Measurements from ENCODE around the gene GFI1B. TPM values are rescaled to one million over a fixed set of nuclear protein-coding genes. Genes with fewer than 3 reads are reported as not detected.
"Not testable (repeated sequence)": the region's sequence is repeated elsewhere in the genome, so short reads cannot be mapped to it uniquely, and the experiment has no call there.

GFI1B gene
- total RNA-seq, 2 experiments from 2014 or later, result 0.19 TPM; not detected in 1

GRCh38 chr9:132946211-132946610, 32.3 kb upstream of the GFI1B start:
- ATAC-seq (no peak), DNase-seq (no peak)
- Mint-ChIP-seq H3K4me3 (no peak overlapping the region), H3K36me3 (ENCODE audit: low read depth) (no peaks in the 10 kb centered on the region), H3K27me3 (no peaks in the 10 kb centered on the region), H3K4me1 (peaks cover 31% of the 10 kb centered on the region), H3K9me3 (ENCODE audit: low read depth) (no peaks in the 10 kb centered on the region), H3K27ac (no peak overlapping the region)
- CTCF ChIA-PET, result interaction anchor here (0.6 to 1.3 kb wide), 4 partner anchors 16 to 95 kb away, joined by 3 read pairs; partner anchors contain the start of gene GTF3C5
- POLR2A ChIA-PET, result no interaction called here
- intact Hi-C loops (cut with DNase I, micrococcal nuclease), result no loop called here

GRCh38 chr9:132946631-132947295, 31.7 kb upstream of the GFI1B start:
- Mint-ChIP-seq H3K27ac (no peak overlapping the region), H3K9me3 (ENCODE audit: low read depth) (no peaks in the 10 kb centered on the region), H3K27me3 (no peaks in the 10 kb centered on the region), H3K36me3 (ENCODE audit: low read depth) (no peaks in the 10 kb centered on the region), H3K4me1 (peaks cover 26% of the 10 kb centered on the region), H3K4me3 (no peak overlapping the region)
- DNase-seq (no peak), ATAC-seq (no peak)
- ChIA-PET POLR2A (no interaction called here), CTCF (interaction anchor here (0.6 to 1.1 kb wide), 4 partner anchors 25 to 96 kb away, joined by 3 to 4 read pairs (median 3); partner anchors contain the start of gene GTF3C5)
- intact Hi-C loops (cut with DNase I, micrococcal nuclease), result no loop called here

- DNase-seq, result no peak
- no peak for ATAC-seq
- CTCF ChIA-PET, result no interaction called here
- no peak overlapping the region for H3K4me3 Mint-ChIP-seq
- H3K9me3 Mint-ChIP-seq (ENCODE audit: low read depth), result no peaks in the 10 kb centered on the region
- H3K4me1 Mint-ChIP-seq, result peaks cover 18% of the 10 kb centered on the region
- no peaks in the 10 kb centered on the region for H3K36me3 Mint-ChIP-seq (ENCODE audit: low read depth)
- POLR2A ChIA-PET, result no interaction called here
- H3K27ac Mint-ChIP-seq, result no peak overlapping the region
- intact Hi-C loops (cut with DNase I, micrococcal nuclease), result no loop called here
- H3K27me3 Mint-ChIP-seq, result no peaks in the 10 kb centered on the region
These were observed 30.7 kb upstream of the GFI1B start for GRCh38 chr9:132947756-132948155.

GRCh38 chr9:132948482-132949050, 29.9 kb upstream of the GFI1B start:
- Mint-ChIP-seq H3K27ac (no peak overlapping the region), H3K27me3 (no peaks in the 10 kb centered on the region), H3K4me1 (peaks cover 10% of the 10 kb centered on the region), H3K36me3 (ENCODE audit: low read depth) (no peaks in the 10 kb centered on the region), H3K4me3 (no peak overlapping the region), H3K9me3 (ENCODE audit: low read depth) (no peaks in the 10 kb centered on the region)
- ChIA-PET POLR2A (no interaction called here), CTCF (interaction anchor here (0.7 kb wide), 1 partner anchor 29 kb away, joined by 4 read pairs; no protein-coding TSS in a partner anchor)
- intact Hi-C loops (cut with DNase I, micrococcal nuclease), result no loop called here
- ATAC-seq (no peak), DNase-seq (no peak)

- Mint-ChIP-seq H3K4me1 (peaks cover 7% of the 10 kb centered on the region), H3K36me3 (ENCODE audit: low read depth) (no peaks in the 10 kb centered on the region), H3K27me3 (no peaks in the 10 kb centered on the region), H3K27ac (no peak overlapping the region), H3K4me3 (no peak overlapping the region), H3K9me3 (ENCODE audit: low read depth) (no peaks in the 10 kb centered on the region)
- ATAC-seq, result no peak
- POLR2A ChIA-PET, result no interaction called here
- intact Hi-C loops (cut with DNase I, micrococcal nuclease), result no loop called here
- CTCF ChIA-PET, result interaction anchor here (0.9 kb wide), 1 partner anchor 22 kb away, joined by 3 read pairs; no protein-coding TSS in a partner anchor
- no peak for DNase-seq
These were observed 28.8 kb upstream of the GFI1B start for GRCh38 chr9:132949709-132950108.

- Mint-ChIP-seq H3K4me3 (no peak overlapping the region), H3K4me1 (no peaks in the 10 kb centered on the region), H3K27ac (no peak overlapping the region), H3K36me3 (ENCODE audit: low read depth) (no peaks in the 10 kb centered on the region), H3K27me3 (peaks cover 10% of the 10 kb centered on the region), H3K9me3 (ENCODE audit: low read depth) (peaks cover 8% of the 10 kb centered on the region)
- intact Hi-C loops (cut with DNase I, micrococcal nuclease), result no loop called here
- ATAC-seq (no peak), DNase-seq (no peak)
- CTCF ChIA-PET, result interaction anchor here (0.5 to 0.7 kb wide), 2 partner anchors 500 to 951 kb away, joined by 3 read pairs; no protein-coding TSS in a partner anchor
- POLR2A ChIA-PET, result no interaction called here
These were observed 23.4 kb upstream of the GFI1B start for GRCh38 chr9:132955123-132955522.

- peaks cover 11% of the 10 kb centered on the region for H3K27me3 Mint-ChIP-seq
- POLR2A ChIA-PET, result no interaction called here
- H3K36me3 Mint-ChIP-seq (ENCODE audit: low read depth), result no peaks in the 10 kb centered on the region
- DNase-seq, result no peak
- intact Hi-C loops (cut with DNase I, micrococcal nuclease), result no loop called here
- H3K4me3 Mint-ChIP-seq, result no peak overlapping the region
- no peaks in the 10 kb centered on the region for H3K4me1 Mint-ChIP-seq
- H3K9me3 Mint-ChIP-seq (ENCODE audit: low read depth), result peaks cover 8% of the 10 kb centered on the region
- no peak overlapping the region for H3K27ac Mint-ChIP-seq
- no peak for ATAC-seq
- CTCF ChIA-PET, result interaction anchor here (0.5 to 0.6 kb wide), 2 partner anchors 501 to 533 kb away, joined by 3 read pairs; no protein-coding TSS in a partner anchor
These were observed 22.7 kb upstream of the GFI1B start for GRCh38 chr9:132955768-132956167.

GRCh38 chr9:132957805-132958204, 20.7 kb upstream of the GFI1B start:
- H3K27me3 Mint-ChIP-seq, result peaks cover 14% of the 10 kb centered on the region
- ChIA-PET POLR2A (no interaction called here), CTCF (interaction anchor here (0.9 to 1.0 kb wide), 2 partner anchors 20 to 56 kb away, joined by 3 read pairs; no protein-coding TSS in a partner anchor)
- no peak for ATAC-seq
- no peaks in the 10 kb centered on the region for H3K4me1 Mint-ChIP-seq
- H3K36me3 Mint-ChIP-seq (ENCODE audit: low read depth), result no peaks in the 10 kb centered on the region
- intact Hi-C loops (cut with DNase I, micrococcal nuclease), result no loop called here
- DNase-seq, result no peak
- no peak overlapping the region for H3K4me3 Mint-ChIP-seq
- H3K27ac Mint-ChIP-seq, result no peak overlapping the region
- H3K9me3 Mint-ChIP-seq (ENCODE audit: low read depth), result peaks cover 8% of the 10 kb centered on the region

- CTCF ChIA-PET, result no interaction called here
- Mint-ChIP-seq H3K36me3 (ENCODE audit: low read depth) (no peaks in the 10 kb centered on the region), H3K27me3 (peaks cover 14% of the 10 kb centered on the region), H3K4me3 (no peak overlapping the region), H3K9me3 (ENCODE audit: low read depth) (peaks cover 3% of the 10 kb centered on the region), H3K4me1 (no peaks in the 10 kb centered on the region), H3K27ac (no peak overlapping the region)
- POLR2A ChIA-PET, result no interaction called here
- DNase-seq (no peak), ATAC-seq (no peak)
- intact Hi-C loops (cut with DNase I, micrococcal nuclease), result no loop called here
These were observed 17.5 kb upstream of the GFI1B start for GRCh38 chr9:132961002-132961401.

GRCh38 chr9:132965478-132965877, 13.0 kb upstream of the GFI1B start:
- Mint-ChIP-seq H3K27ac (no peak overlapping the region), H3K27me3 (peaks cover 3% of the 10 kb centered on the region), H3K4me3 (no peak overlapping the region), H3K4me1 (no peaks in the 10 kb centered on the region), H3K9me3 (ENCODE audit: low read depth) (no peaks in the 10 kb centered on the region), H3K36me3 (ENCODE audit: low read depth) (no peaks in the 10 kb centered on the region)
- POLR2A ChIA-PET, result no interaction called here
- ATAC-seq (no peak), DNase-seq (no peak)
- CTCF ChIA-PET, result no interaction called here
- intact Hi-C loops (cut with DNase I, micrococcal nuclease), result no loop called here

- H3K9me3 Mint-ChIP-seq (ENCODE audit: low read depth); H3K27ac Mint-ChIP-seq; DNase-seq; intact Hi-C loops (cut with DNase I, micrococcal nuclease); H3K4me3 Mint-ChIP-seq; H3K4me1 Mint-ChIP-seq; H3K27me3 Mint-ChIP-seq; POLR2A ChIA-PET; H3K36me3 Mint-ChIP-seq (ENCODE audit: low read depth); CTCF ChIA-PET; ATAC-seq: not testable (repeated sequence)
These were observed 10.6 kb upstream of the GFI1B start for GRCh38 chr9:132967908-132968307.

GRCh38 chr9:132969783-132970182, 8.7 kb upstream of the GFI1B start:
- ATAC-seq (no peak), DNase-seq (no peak)
- no peaks in the 10 kb centered on the region for H3K9me3 Mint-ChIP-seq (ENCODE audit: low read depth)
- H3K27ac Mint-ChIP-seq, result no peak overlapping the region
- CTCF ChIA-PET, result interaction anchor here (0.6 kb wide), 2 partner anchors 193 to 470 kb away, joined by 3 read pairs; no protein-coding TSS in a partner anchor
- intact Hi-C loops (cut with DNase I, micrococcal nuclease), result loop anchor here (5.0 to 10.0 kb wide), 2 partner anchors 167 to 555 kb away; partner anchors contain the start of gene CFAP77 (in 1 of the 2)
- POLR2A ChIA-PET, result no interaction called here
- no peak overlapping the region for H3K4me3 Mint-ChIP-seq
- H3K27me3 Mint-ChIP-seq, result peaks cover 7% of the 10 kb centered on the region
- no peaks in the 10 kb centered on the region for H3K4me1 Mint-ChIP-seq
- H3K36me3 Mint-ChIP-seq (ENCODE audit: low read depth), result no peaks in the 10 kb centered on the region
